Adrenal gland (tissue), 5 donors: ENCODE measurements around the gene GPR78.

Experiments
- CTCF ChIP-seq, 6 experiments: fragments of 450-650 bp in 4 of 6; fragments of 200-600 bp in 2 of 6; sonication (generic) in 1 of 6; IDR thresholded peaks; 1 replicate in 5 of 6; 2 replicates in 1 of 6; pipeline versions ENCODE4 v1.5.1 to v1.8.0; 2016 to 2021; ENCODE audit warnings: antibody characterized with exemption in 6 of 6, mild to moderate bottlenecking in 2 of 6, moderate library complexity in 1 of 6
- POLR2A ChIP-seq, 2 donors: fragments of 450-650 bp; IDR thresholded peaks; one replicate each; pipeline ENCODE4 v1.6.1; 2017; ENCODE audit warnings: antibody characterized with exemption in 2 of 2, mild to moderate bottlenecking in 2 of 2, moderate library complexity in 1 of 2
- donor health status: DM: no; HTN: no; CAD: no.

GRCh38 chr4:8617486-8618040 is 37.4 kb downstream of the GPR78 start:
- TF ChIP-seq CTCF (IDR thresholded peaks at IDR 0.05) (no peak), POLR2A (IDR thresholded peaks at IDR 0.05) (no peak)
